Stimulated activated naive CD8-positive, alpha-beta T cell treated with anti-CD3 and anti-CD28 coated beads, Interleukin-15, Interleukin-2, amounts not matched to agents 100 U/mL and 50 U/mL, for 24 hours (primary cell): ENCODE data around the gene ASB7.

Source experiments
- ATAC-seq: fragments of 150-1000 bp; cut with Tn5 transposase; one replicate; pipeline ENCODE4 v1.10.0; 2021
- DNase-seq: peaks from one replicate; pipeline ENCODE4 v3.0.0; 2021

Gene ASB7

GRCh38 chr15:100597862-100598261 lies 4.5 kb upstream of the ASB7 start:
- DNase-seq (no peak), ATAC-seq (no peak)

- DNase-seq (no peak), ATAC-seq (no peak)
Measured at GRCh38 chr15:100598655-100599054, 3.7 kb upstream of the ASB7 start.

- no peak for ATAC-seq
- DNase-seq = peak; percentile 57
Measured at GRCh38 chr15:100601163-100601562, 1.2 kb upstream of the ASB7 start.

GRCh38 chr15:100601617-100602063 lies 749 bp upstream of the ASB7 start:
- DNase-seq = no peak
- peak; percentile 1 for ATAC-seq

GRCh38 chr15:100602823-100603393 lies 519 bp downstream of the ASB7 start:
- peak; percentile 42 for ATAC-seq

GRCh38 chr15:100612539-100612938 lies 10.2 kb downstream of the ASB7 start:
- DNase-seq (no peak), ATAC-seq (no peak)

More at GRCh38 chr15:100602823-100603393, 519 bp downstream of the ASB7 start:
- peak; percentile 42 for DNase-seq

GRCh38 chr15:100613208-100613607 lies 10.8 kb downstream of the ASB7 start:
- ATAC-seq = no peak
- DNase-seq = no peak

- DNase-seq = no peak
- no peak for ATAC-seq
Measured at GRCh38 chr15:100614336-100614735, 11.9 kb downstream of the ASB7 start.

GRCh38 chr15:100614918-100615317 lies 12.5 kb downstream of the ASB7 start:
- ATAC-seq = no peak
- DNase-seq = no peak

GRCh38 chr15:100615801-100616200 lies 13.4 kb downstream of the ASB7 start:
- no peak for DNase-seq
- ATAC-seq = no peak

- no peak for ATAC-seq
- no peak for DNase-seq
Measured at GRCh38 chr15:100616700-100617099, 14.3 kb downstream of the ASB7 start.

- no peak for ATAC-seq
- no peak for DNase-seq
Measured at GRCh38 chr15:100623301-100623700, 20.9 kb downstream of the ASB7 start.

- DNase-seq (peak; percentile 54), ATAC-seq (peak; percentile 57)
Measured at GRCh38 chr15:100627789-100628395, 25.5 kb downstream of the ASB7 start.

- ATAC-seq (no peak), DNase-seq (no peak)
Measured at GRCh38 chr15:100628746-100629145, 26.4 kb downstream of the ASB7 start.

GRCh38 chr15:100631831-100632230 lies 29.4 kb downstream of the ASB7 start:
- DNase-seq = no peak
- ATAC-seq = no peak

- DNase-seq = no peak
- ATAC-seq = no peak
Measured at GRCh38 chr15:100633763-100634075, 31.3 kb downstream of the ASB7 start.

GRCh38 chr15:100635406-100636071 lies 33.1 kb downstream of the ASB7 start:
- DNase-seq (no peak), ATAC-seq (no peak)

GRCh38 chr15:100638177-100638730 lies 35.9 kb downstream of the ASB7 start:
- no peak for DNase-seq
- ATAC-seq = no peak

GRCh38 chr15:100642213-100642949 lies 40.0 kb downstream of the ASB7 start:
- ATAC-seq = no peak
- DNase-seq = no peak

GRCh38 chr15:100642950-100643338 lies 40.6 kb downstream of the ASB7 start:
- ATAC-seq = no peak
- DNase-seq = no peak

GRCh38 chr15:100645671-100646070 lies 43.3 kb downstream of the ASB7 start:
- no peak for ATAC-seq
- no peak for DNase-seq

- DNase-seq (no peak), ATAC-seq (no peak)
Measured at GRCh38 chr15:100648951-100649350, 46.6 kb downstream of the ASB7 start.

- ATAC-seq = no peak
- DNase-seq = no peak
Measured at GRCh38 chr15:100650685-100651084, 48.3 kb downstream of the ASB7 start.
